Lower lobe of right lung (tissue), 2 donors: ENCODE data around the gene CCSAP. TPM values are rescaled to one million over a fixed set of nuclear protein-coding genes. Genes with fewer than 3 reads are reported as not detected.
"Not testable (repeated sequence)": the region's sequence is repeated elsewhere in the genome, so short reads cannot be mapped to it uniquely, and the experiment has no call there.

Source experiments
- ATAC-seq, 2 donors: fragments of 200-7000 bp; cut with Tn5 transposase; one replicate each; pipeline ENCODE4 v1.9.1; 2020 to 2022; ENCODE audit warnings: mild to moderate bottlenecking in 2 of 2, moderate library complexity in 2 of 2
- DNase-seq: peaks from one replicate; pipeline ENCODE4 v3.0.0-alpha.2; 2020
- H3K27ac ChIP-seq: fragments of 200-600 bp; one replicate; pipeline ENCODE4 v1.8.0; 2022
- H3K27me3 ChIP-seq: fragments of 200-600 bp; one replicate; pipeline ENCODE4 v1.8.0; 2022; ENCODE audit warnings: low read depth
- H3K36me3 ChIP-seq: fragments of 200-600 bp; one replicate; pipeline ENCODE4 v1.8.0; 2022; ENCODE audit warnings: mild to moderate bottlenecking
- H3K4me1 ChIP-seq: fragments of 200-600 bp; one replicate; pipeline ENCODE4 v1.8.0; 2022
- H3K4me3 ChIP-seq: fragments of 200-600 bp; one replicate; pipeline ENCODE4 v1.8.0; 2022; ENCODE audit warnings: mild to moderate bottlenecking
- H3K9me3 ChIP-seq: fragments of 200-600 bp; one replicate; pipeline ENCODE4 v1.8.0; 2022
- intact Hi-C: fragments of 100-400 bp; cut with DNase I; formaldehyde crosslinking; loops from one replicate; pipeline ENCODE4 v1.11.0; 2022
- total RNA-seq: library from RNA; stranded (reverse); fragmentation: NEBNext Ultra II Directional; extraction: Animal tissue kit (Norgen Biotek cat#: 25700); gene quantifications from one replicate; pipeline ENCODE4 v1.2.1, GENCODE V29; 2021
- TF ChIP-seq, protein P1 (sequence below): fragments of 200-600 bp; IDR thresholded peaks from one replicate; pipeline ENCODE4 v1.8.0; 2022; ENCODE audit warnings: antibody characterized with exemption, mild to moderate bottlenecking
- donor health status: DM: no; HTN: yes; CAD: no; lungs with severe emphysema.

Gene CCSAP
- total RNA-seq, 1 donor from 2014 or later: 12.2 TPM

DNA sequence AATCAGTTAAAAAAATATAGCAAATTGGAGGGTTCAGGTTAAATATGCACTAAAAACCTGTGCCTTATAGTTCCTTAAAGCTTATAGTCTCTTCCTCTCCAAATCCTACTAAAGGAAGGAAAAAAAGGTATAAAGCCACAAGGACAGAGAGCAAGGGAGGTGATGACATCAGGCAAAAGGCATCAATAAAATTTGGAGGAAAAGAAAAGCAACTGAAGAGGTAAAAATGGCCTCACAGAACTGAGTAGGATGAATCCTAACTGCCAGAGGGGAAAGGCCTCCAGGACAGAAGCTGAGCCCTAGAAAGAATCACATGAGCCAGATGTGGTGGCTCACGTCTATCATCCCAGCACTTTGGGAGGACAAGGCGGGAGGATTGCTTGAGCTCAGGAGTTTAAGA is 8.1 kb downstream of the CCSAP start:
- no peaks in the 10 kb centered on the region for H3K36me3 ChIP-seq
- intact Hi-C loops: no loop called here
- ATAC-seq (no peak), DNase-seq (no peak)
- no peaks in the 10 kb centered on the region for H3K9me3 ChIP-seq
- no peak overlapping the region for H3K4me3 ChIP-seq
- H3K4me1 ChIP-seq: peaks cover 5% of the 10 kb centered on the region
- TF ChIP-seq, protein P1, sequence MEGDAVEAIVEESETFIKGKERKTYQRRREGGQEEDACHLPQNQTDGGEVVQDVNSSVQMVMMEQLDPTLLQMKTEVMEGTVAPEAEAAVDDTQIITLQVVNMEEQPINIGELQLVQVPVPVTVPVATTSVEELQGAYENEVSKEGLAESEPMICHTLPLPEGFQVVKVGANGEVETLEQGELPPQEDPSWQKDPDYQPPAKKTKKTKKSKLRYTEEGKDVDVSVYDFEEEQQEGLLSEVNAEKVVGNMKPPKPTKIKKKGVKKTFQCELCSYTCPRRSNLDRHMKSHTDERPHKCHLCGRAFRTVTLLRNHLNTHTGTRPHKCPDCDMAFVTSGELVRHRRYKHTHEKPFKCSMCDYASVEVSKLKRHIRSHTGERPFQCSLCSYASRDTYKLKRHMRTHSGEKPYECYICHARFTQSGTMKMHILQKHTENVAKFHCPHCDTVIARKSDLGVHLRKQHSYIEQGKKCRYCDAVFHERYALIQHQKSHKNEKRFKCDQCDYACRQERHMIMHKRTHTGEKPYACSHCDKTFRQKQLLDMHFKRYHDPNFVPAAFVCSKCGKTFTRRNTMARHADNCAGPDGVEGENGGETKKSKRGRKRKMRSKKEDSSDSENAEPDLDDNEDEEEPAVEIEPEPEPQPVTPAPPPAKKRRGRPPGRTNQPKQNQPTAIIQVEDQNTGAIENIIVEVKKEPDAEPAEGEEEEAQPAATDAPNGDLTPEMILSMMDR: no peak
- H3K27ac ChIP-seq: no peak overlapping the region
- no peaks in the 10 kb centered on the region for H3K27me3 ChIP-seq

DNA sequence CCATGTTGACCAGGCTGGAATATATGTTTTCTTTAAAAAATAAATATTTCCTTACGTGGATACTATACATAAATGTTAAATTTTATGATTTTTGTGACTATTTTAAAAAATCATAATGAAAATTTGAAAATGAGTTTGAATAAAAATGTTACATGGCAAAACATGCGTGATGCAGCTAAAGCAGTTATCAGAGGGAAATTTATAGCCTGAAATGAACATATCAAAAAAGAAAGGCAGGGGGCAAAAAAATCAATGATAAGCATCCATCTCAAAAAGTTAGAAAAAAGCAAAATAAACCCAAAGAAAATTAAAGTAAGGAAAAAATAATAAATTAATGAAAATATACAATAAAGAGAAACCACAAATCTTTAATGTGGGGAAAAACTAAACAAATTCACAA is 8.6 kb downstream of the CCSAP start:
- ATAC-seq (no peak), DNase-seq (no peak)
- intact Hi-C loops: no loop called here
- Histone ChIP-seq H3K36me3 (no peaks in the 10 kb centered on the region), H3K4me3 (no peak overlapping the region), H3K4me1 (peaks cover under 1% of the 10 kb centered on the region), H3K27ac (no peak overlapping the region), H3K9me3 (no peaks in the 10 kb centered on the region), H3K27me3 (no peaks in the 10 kb centered on the region)
- TF ChIP-seq, protein P1: no peak

DNA sequence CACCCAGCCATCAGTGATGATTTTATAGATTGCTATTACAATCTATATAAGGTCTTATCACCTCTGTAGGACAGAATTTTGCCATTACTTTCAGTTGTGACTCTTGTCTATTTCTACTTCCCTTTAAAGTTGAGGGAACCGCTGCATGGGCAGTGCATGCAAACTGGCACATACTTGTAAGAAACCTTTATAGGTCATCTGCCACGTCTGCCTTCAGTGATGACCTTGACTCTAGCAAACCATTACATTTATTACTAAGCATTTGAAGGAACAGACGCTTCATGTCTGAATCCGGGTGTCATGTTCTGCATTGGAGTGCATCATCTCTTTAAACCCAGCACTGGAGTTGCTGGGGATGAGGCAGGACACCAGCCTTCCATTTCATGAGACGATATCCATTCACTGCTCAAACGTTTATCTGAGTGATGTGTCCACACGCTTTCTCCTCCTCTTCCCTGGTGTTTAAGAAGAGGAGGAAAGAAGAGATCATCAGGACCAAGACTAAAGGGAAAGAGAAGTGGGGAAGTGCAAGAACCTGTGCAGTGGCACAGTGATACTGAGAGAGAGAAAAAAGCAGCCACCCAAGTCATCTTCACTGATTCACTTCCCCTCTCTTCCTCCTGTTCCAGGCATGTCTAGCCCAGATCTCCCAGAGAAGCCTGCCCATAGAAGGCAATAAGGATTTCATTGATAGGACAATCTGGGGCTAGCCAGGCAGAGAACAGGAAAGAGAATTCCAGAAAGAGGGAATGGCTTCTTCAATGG is 14.1 kb downstream of the CCSAP start:
- intact Hi-C loops: no loop called here
- Histone ChIP-seq H3K27me3 (no peaks in the 10 kb centered on the region), H3K36me3 (peaks cover 11% of the 10 kb centered on the region), H3K4me3 (no peak overlapping the region), H3K9me3 (no peaks in the 10 kb centered on the region), H3K27ac (no peak overlapping the region), H3K4me1 (no peaks in the 10 kb centered on the region)
- DNase-seq (no peak), ATAC-seq (no peak)
- TF ChIP-seq, protein P1: no peak

DNA sequence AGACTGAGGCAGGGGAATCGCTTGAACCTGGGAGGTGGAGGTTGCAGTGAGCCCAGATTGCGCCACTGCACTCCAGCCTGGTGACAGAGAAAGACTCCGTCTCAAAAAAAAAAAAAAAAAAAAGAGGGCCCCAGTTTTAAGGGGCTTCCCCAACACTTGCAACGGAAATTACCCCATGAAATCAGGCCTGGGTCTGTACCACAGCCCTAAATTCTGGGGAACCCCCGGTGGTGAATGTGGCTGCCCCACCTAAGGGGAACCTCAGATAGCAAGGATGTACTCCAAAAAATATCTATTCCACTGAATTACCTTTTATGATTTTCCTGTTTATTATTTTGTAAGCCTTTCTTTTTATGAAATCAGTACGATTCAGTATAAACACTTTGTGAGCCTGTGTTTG is 15.1 kb downstream of the CCSAP start:
- H3K4me3 ChIP-seq, H3K9me3 ChIP-seq, intact Hi-C loops, DNase-seq, H3K27me3 ChIP-seq, ATAC-seq, H3K27ac ChIP-seq, H3K4me1 ChIP-seq: not testable (repeated sequence)
- H3K36me3 ChIP-seq: peaks cover 20% of the 10 kb centered on the region

DNA sequence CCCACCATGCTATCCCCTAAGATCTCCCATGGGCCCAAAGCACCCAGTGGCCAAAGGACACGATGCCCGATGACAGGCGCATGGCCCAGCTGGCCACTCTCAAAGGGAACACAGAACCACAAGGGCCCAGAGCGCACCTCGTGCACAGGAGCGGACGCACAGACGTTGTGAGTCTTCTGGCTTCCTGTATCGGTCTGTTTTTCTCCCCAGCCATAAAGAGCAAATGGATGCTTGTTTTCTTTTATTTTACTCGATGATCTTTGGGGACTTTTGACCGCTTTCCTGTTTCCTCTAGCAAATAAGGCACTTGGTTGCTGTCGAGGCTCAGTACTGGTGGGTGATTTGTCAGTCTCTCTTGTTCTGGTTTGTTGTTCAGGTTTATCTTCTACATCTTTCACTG is 16.2 kb downstream of the CCSAP start:
- peaks cover 26% of the 10 kb centered on the region for H3K36me3 ChIP-seq
- H3K9me3 ChIP-seq: no peaks in the 10 kb centered on the region
- H3K4me3 ChIP-seq: no peak overlapping the region
- ATAC-seq (no peak), DNase-seq (no peak)
- no peak overlapping the region for H3K27ac ChIP-seq
- H3K27me3 ChIP-seq: no peaks in the 10 kb centered on the region
- no peaks in the 10 kb centered on the region for H3K4me1 ChIP-seq
- intact Hi-C loops: no loop called here
- TF ChIP-seq, protein P1: no peak

DNA sequence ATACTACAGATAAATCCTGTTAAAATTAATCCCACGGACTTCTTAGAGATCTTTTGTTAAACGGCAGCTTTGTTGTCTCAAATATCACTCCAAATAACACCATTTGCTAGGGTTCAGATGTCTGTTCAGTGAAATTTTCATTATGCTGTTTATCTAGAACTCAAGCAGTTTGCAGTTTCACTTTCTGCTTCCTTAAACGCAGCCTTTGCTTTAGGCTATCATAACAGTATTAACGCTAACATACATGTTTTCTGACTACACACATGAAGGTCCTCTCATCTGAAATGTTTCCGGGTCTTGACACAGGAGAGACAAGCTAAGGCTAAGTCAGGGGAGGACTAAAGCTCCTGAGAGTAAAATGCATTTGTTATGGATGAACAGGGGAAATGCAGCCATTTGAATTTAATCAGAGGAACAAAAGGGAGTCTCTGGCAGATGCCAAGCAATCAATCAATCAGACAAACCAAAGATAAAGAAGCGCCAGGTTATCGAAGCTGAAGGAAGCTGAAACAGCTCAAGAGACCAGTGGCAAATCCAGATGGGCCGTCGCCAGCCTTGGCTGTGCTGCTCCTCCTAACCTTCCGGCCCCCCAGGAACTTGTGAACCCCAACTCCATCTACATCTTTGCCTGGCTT is 16.9 kb downstream of the CCSAP start:
- no peaks in the 10 kb centered on the region for H3K4me1 ChIP-seq
- H3K4me3 ChIP-seq: no peak overlapping the region
- H3K27ac ChIP-seq: no peak overlapping the region
- no peaks in the 10 kb centered on the region for H3K9me3 ChIP-seq
- DNase-seq: no peak
- H3K27me3 ChIP-seq: no peaks in the 10 kb centered on the region
- ATAC-seq: no peak
- H3K36me3 ChIP-seq: peaks cover 29% of the 10 kb centered on the region
- intact Hi-C loops: no loop called here
- TF ChIP-seq, protein P1: no peak
